Measurements from ENCODE around the gene C7orf57.
A peak's percentile ranks its signal among the peaks of the same experiment; 100 is the strongest.

The C7orf57 gene

DNA sequence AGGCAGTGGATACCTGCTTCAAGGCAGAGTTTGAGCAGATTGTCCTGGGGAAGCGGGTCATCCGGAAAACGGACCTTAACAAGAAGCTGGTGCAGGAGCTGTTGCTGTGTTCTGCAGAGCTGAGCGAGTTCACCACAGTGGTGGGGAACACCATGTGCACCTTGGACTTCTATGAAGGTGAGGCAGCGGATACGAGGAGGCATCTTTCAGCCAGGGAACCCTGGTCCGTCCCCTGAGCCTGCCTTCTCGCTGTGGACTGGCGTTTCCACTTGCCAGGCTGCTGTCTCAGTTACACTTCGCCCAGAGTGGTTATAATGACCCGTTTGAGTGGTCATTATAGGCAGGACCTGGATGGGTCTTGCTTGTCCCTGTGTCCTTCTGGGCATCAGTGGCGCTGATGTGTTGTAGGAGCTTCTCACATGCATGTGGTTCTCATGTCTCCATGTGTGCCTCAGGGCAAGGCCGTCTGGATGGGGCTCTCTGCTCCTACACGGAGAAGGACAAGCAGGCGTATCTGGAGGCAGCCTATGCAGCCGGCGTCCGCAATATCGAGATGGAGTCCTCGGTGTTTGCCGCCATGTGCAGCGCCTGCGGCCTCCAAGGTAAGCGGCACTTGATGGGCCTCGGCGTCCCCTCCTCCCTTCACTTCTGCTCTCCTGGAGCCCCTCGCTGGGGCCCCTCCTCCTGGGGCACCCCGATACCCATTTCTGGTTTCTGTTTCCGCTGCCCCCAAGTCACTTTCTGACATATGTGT lies 71.7 kb downstream of the C7orf57 start:
- H3K9me3 ChIP-seq, result no peaks in the 10 kb centered on the region
- no peak for DNase-seq
- H3K4me3 ChIP-seq, result no peak overlapping the region
- H3K27ac ChIP-seq, result no peak overlapping the region
- intact Hi-C loops (cut with DNase I; ENCODE audit: low total_unique reads), result no loop called here
- no peaks in the 10 kb centered on the region for H3K4me1 ChIP-seq
- TF ChIP-seq, protein P1, sequence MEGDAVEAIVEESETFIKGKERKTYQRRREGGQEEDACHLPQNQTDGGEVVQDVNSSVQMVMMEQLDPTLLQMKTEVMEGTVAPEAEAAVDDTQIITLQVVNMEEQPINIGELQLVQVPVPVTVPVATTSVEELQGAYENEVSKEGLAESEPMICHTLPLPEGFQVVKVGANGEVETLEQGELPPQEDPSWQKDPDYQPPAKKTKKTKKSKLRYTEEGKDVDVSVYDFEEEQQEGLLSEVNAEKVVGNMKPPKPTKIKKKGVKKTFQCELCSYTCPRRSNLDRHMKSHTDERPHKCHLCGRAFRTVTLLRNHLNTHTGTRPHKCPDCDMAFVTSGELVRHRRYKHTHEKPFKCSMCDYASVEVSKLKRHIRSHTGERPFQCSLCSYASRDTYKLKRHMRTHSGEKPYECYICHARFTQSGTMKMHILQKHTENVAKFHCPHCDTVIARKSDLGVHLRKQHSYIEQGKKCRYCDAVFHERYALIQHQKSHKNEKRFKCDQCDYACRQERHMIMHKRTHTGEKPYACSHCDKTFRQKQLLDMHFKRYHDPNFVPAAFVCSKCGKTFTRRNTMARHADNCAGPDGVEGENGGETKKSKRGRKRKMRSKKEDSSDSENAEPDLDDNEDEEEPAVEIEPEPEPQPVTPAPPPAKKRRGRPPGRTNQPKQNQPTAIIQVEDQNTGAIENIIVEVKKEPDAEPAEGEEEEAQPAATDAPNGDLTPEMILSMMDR (IDR thresholded peaks at IDR 0.05), result no peak
- H3K36me3 ChIP-seq, result peaks cover 47 to 69% (median 65%) of the 10 kb centered on the region in 3 donors
- no peaks in the 10 kb centered on the region for H3K27me3 ChIP-seq

DNA sequence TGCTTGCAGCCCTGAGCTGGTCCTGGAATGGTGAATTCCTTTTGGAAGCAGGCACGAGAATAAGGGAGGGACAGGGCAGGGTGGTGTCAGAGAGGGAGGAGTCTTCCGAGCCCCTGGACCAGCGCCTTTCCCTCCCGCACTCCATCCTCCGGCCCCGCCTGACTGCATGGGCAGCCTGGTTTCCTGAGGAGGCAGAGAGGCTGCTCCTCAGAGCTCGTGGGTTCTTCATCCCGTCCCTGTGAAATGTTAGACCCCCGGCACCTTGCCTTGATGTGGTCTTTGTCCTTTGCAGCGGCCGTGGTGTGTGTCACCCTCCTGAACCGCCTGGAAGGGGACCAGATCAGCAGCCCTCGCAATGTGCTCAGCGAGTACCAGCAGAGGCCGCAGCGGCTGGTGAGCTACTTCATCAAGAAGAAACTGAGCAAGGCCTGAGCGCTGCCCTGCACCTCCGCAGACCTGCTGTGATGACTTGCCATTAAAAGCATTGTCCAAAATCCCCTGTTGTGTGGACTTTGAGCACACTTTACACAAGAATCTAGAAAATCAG lies 72.7 kb downstream of the C7orf57 start:
- H3K4me1 ChIP-seq, result no peaks in the 10 kb centered on the region
- intact Hi-C loops (cut with DNase I; ENCODE audit: low total_unique reads), result no loop called here
- peaks cover 38 to 61% (median 55%) of the 10 kb centered on the region in 3 donors for H3K36me3 ChIP-seq
- no peak for DNase-seq
- H3K27ac ChIP-seq, result no peak overlapping the region
- H3K9me3 ChIP-seq, result no peaks in the 10 kb centered on the region
- no peaks in the 10 kb centered on the region for H3K27me3 ChIP-seq
- no peak overlapping the region for H3K4me3 ChIP-seq
- TF ChIP-seq, protein P1 (IDR thresholded peaks at IDR 0.05), result no peak

DNA sequence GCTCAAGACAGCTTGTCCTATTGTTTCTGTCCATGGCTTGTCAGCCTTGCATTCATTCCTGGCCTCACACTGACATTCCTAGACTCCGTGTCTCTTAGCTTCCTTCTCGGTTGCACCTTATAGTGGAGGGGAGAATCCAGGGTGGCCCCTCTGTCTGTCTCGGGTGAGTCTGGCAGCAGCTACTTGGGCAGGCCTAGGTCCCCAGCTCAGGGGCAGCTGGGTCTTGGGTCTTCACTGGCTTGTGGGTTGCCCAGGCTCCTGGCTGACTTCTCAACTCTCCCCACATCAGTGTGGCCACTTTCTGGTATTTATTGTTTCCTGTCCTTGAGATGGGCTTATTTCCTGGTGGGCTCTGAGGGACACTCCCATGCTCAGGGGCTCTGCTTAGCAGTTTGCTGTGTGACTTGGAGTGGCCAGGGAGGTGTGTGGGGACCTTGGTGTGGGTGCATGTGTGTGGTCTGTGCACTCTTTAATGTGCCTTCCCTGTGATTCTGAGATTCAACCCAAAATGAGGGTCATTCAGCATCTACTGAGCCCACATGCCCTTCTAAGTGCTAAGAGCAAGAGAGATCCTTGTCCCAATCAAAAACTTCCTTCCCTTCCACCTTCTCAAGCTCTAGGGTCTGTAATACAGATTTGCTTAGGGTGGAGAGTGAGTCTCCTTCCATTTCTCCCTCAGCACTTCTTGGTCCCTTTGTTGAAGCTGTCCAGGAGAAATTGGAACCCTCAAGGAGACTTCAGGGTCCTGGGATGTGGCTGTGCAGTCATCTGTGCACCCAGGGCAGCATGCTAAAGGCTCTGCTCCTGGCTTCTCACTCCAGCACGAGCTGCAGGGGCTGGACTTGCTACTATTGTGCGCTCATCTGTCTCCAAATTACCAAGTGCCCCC lies 73.9 kb downstream of the C7orf57 start:
- Histone ChIP-seq H3K36me3 (peaks cover 31 to 49% (median 43%) of the 10 kb centered on the region in 3 donors), H3K27ac (no peak overlapping the region), H3K4me3 (no peak overlapping the region), H3K4me1 (no peaks in the 10 kb centered on the region), H3K27me3 (no peaks in the 10 kb centered on the region), H3K9me3 (no peaks in the 10 kb centered on the region)
- no peak for DNase-seq
- intact Hi-C loops (cut with DNase I; ENCODE audit: low total_unique reads), result no loop called here
- TF ChIP-seq, protein P1 (IDR thresholded peaks at IDR 0.05), result no peak

DNA sequence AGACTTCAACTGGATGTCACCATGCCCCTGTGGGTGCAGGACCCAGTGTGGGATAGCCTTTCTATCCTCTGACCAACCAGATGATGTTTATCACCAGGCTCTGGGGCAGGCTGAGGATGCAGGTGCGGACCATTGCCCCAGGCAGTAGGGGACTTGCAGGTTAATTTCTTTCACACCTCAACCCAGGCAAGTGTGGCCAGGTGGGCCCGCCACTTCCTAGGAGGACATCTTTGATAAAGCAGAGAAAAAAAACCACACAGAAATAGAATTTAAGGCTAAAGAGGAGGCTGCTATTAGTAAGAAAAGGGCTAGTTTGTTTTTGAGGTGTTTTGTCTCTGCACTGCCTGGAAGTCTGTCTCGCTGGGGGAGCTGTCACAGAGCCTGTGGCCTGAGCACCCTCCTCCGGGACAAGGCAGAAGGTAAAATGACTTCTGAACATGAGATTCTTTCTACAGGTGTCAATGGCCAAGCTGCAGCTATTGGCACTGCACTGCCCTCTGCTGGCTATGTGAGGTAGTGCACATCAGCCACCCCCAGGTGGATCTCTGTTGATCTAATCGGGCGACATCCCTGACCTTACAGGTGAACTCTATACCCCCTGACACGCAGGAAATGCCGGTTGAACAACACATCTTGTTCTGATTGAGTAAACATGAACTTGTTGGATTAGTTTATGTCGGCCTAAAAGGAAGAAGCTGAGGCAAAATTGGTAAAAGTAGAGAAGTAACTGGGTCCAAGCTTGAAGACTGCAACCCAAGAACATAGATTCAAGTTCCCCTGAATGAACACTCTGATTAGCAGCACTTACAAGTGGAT lies 74.7 kb downstream of the C7orf57 start:
- Histone ChIP-seq H3K4me1 (no peaks in the 10 kb centered on the region), H3K27ac (no peak overlapping the region), H3K36me3 (peaks cover 26 to 40% (median 35%) of the 10 kb centered on the region in 3 donors), H3K4me3 (no peak overlapping the region), H3K27me3 (no peaks in the 10 kb centered on the region), H3K9me3 (no peaks in the 10 kb centered on the region)
- TF ChIP-seq, protein P1 (IDR thresholded peaks at IDR 0.05), result peak; percentile 98 to 99
- intact Hi-C loops (cut with DNase I; ENCODE audit: low total_unique reads), result loop anchor here (2.0 to 5.0 kb wide), 3 partner anchors 75 to 165 kb away; partner anchors contain the start of gene C7orf57
- peak; percentile 78 to 83 for DNase-seq

DNA sequence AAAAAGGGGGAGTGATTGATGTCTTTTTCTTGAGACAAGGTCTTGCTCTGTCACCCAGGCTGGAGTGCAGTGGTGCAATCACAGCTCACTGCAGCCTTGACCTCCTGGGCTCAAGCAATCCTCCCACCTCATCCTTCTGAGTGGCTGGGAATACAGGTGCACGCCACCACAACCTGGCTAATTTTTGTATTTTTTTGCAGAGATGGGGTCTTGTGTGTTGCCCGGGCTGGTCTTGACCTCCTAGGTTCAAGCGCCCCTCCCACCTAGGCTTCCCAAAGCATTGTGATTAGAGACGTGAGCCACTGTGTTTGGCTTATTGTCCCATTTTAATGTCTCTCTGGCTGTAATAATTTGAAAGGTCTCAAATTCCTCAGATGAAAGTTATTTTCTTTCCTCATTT lies 75.5 kb downstream of the C7orf57 start:
- no peak overlapping the region for H3K27ac ChIP-seq
- H3K4me1 ChIP-seq, result no peaks in the 10 kb centered on the region
- TF ChIP-seq, protein P1 (IDR thresholded peaks at IDR 0.05), result no peak
- no peak overlapping the region for H3K4me3 ChIP-seq
- H3K36me3 ChIP-seq, result peaks cover 22 to 32% (median 27%) of the 10 kb centered on the region in 3 donors
- intact Hi-C loops (cut with DNase I; ENCODE audit: low total_unique reads), result loop anchor here (2.0 to 5.0 kb wide), 3 partner anchors 76 to 166 kb away; partner anchors contain the start of gene C7orf57
- H3K27me3 ChIP-seq, result no peaks in the 10 kb centered on the region
- no peaks in the 10 kb centered on the region for H3K9me3 ChIP-seq
- DNase-seq, result no peak
